ENCODE measurements around the gene FAM236C.
"Not testable (repeated sequence)": the region's sequence is repeated elsewhere in the genome, so short reads cannot be mapped to it uniquely, and the experiment has no call there.

Gene FAM236C

GRCh38 chrX:72912315-72912714 lies at the start of gene FAM236C:
Gene FAM236C (plus strand): TSS chrX:72912615. CDS start chrX:72912715, 100 bp downstream.
- not testable (repeated sequence) for DNase-seq (ENCODE audit: low read depth)

GRCh38 chrX:72882898-72883297 lies 29.5 kb upstream of the FAM236C start:
- DNase-seq (ENCODE audit: low read depth), result not testable (repeated sequence)

- not testable (repeated sequence) for DNase-seq (ENCODE audit: low read depth)
These were observed 22.7 kb upstream of the FAM236C start for GRCh38 chrX:72889740-72890139.

DNA sequence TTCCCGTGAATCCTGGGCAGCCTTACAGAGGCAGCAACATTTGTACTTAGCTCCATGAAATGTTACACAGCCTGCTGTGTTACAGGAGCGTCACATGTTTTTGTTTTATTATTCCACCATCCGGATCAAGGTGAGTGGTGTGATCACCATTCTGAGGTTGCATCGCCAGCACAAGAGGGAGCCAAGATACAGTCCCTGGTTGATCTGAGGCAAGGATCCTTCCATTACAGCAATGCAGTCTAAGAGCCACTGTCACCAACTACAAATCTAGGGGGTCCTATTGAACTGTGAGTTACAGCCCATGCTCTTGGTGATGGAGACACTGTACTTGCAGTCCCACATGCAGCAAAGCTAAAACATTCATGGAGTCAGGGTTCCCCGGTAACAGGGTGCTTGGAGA lies 3.7 kb downstream of the FAM236C start:
- not testable (repeated sequence) for DNase-seq (ENCODE audit: low read depth)

DNA sequence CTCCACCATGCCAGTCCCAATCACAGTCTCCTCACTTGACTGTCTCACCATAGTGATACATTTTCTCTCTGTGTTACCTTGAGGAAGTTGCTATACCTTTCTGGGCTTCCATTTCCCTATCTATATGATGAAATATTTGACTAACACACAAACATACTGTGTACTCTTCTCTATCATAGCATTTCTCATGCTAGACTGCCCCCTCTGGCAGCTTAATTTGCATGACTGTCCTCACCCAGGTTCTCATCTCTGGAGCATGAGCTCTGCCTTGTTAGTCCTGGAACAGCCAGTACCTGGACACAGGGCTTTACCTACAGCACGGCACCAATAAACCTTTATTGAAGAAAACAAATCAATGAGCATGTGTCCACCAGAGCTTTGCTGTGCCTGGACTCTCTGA lies 19.9 kb downstream of the FAM236C start:
- DNase-seq (ENCODE audit: low read depth), result not testable (repeated sequence)

DNA sequence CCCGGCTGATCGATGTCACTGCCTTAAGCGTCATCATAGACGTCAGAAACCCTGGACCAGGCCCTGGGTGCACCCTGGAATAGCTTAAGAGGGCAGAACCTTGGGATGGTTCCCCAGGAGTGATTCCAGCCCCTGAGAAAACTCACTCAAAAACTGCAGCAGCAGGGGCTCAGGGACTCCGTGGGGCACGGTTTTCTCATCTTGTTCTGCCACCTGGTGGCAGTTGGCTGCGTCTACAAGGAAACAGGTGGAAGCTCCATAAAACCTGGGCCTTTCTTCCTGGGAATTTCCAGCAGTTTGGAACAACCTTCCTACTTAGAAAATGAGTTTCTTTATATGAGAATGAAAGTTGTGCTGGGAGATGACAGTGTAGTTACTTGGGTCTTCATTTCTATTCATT lies 24.0 kb downstream of the FAM236C start:
- not testable (repeated sequence) for DNase-seq (ENCODE audit: low read depth)

DNA sequence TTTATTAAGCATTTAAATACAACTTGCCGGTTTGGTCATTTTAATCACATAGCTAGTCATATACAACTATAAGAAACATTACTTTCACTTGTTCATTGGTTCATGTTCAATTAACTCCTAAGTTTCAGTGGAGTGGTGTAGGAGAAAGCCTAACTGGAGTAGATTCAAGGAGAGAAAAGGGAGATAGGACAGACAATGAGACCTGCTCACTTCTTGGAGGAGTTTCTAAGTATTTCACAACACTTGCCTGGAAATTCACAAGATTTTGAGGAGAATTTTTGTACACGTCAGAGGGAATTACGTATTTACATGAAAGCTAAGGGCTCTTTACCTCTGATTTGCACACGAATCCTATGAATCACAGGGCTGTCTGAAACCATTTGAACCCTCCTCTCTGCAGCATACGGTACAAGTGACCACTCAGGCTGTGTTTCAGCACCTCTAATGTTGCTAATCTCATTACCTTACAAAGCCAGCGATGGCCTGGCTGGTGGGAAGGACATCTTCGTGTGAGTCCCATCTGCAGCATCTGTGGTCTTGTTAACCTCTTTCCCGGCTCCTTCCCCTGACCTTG lies 24.6 kb downstream of the FAM236C start:
- not testable (repeated sequence) for DNase-seq (ENCODE audit: low read depth)

DNA sequence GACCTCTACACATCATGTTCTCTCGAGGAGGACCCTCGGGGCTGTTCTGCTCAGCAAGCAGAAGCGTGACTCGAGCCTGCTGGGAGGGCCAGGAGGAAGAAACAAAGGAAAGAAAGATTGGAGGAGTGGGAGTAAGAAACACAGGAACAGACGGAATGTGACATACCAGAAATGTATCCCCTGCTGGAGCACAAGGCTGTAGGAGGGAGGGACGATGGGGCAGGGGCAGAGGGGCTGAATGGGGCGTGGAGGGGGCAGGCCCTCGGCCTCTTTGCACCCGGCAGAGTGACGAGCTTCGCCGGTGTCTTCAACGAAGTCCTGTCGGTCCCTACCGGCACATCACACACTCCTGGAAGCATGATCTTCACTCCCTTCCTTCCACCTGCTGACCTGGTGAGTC lies 25.5 kb downstream of the FAM236C start, which contains the start of gene FAM236A:
TSS of gene FAM236A (plus strand) at position 301 of the 400 bp plus-strand sequence. CDS start at position 358, 57 bp downstream.
- DNase-seq (ENCODE audit: low read depth), result not testable (repeated sequence)

DNA sequence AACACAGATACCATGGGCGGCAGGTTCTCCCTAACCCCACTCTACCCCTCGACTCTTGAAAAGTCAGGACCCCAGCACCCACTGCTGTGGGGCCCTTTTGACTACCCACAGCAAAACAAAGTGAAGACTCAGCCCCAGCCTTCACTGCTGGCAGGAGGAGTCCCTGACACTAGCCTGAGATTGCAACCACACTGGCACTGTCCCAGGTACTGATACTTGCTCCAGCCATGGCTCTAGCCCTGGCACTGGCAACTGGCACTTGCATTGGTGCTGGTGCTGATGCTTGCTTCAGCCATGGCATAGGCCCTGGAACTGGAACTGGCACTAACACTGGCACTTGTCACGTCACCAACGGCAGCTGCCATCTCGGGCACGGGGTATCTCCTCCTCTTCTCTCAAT lies 29.9 kb downstream of the FAM236C start:
- not testable (repeated sequence) for DNase-seq (ENCODE audit: low read depth)

GRCh38 chrX:72943035-72943818 lies 30.8 kb downstream of the FAM236C start:
- DNase-seq (ENCODE audit: low read depth), result not testable (repeated sequence)

DNA sequence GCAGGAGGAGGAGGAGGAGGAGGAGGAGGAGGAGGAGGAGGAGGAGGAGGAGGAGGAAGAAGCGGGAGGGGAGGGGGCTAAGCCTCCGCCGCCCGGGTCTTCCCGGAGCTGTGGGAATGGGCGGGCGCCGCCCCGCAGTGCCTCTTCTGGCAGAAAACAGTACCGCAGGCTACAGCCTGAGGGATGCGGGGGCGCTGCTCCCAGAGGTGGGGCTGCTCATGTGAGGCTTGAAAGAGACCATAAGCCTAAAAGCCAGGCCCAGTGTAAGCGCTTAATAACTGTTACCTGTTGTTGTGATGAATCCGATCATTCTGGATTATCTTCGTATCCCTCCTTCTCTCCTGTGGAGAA lies 31.4 kb downstream of the FAM236C start, which contains the start of gene DMRTC1:
TSS of gene DMRTC1 (minus strand) at position 19 of the 351 bp plus-strand sequence. CDS start 68,143 bp downstream, outside the sequence.
- not testable (repeated sequence) for DNase-seq (ENCODE audit: low read depth)

GRCh38 chrX:72959971-72960370 lies 47.6 kb downstream of the FAM236C start:
- DNase-seq (ENCODE audit: low read depth), result not testable (repeated sequence)
